GM12878 (cell line): ENCODE results near the gene PLEKHA1. TPM values are rescaled to one million over a fixed set of nuclear protein-coding genes. Genes with fewer than 3 reads are reported as not detected.

Source experiments
- ATAC-seq: fragments of 200-7000 bp; cut with Tn5 transposase; 3 replicates; pipeline ENCODE4 v1.9.1; 2020; ENCODE audit warnings: mild to moderate bottlenecking, moderate library complexity
- BruUV-seq: library from RNA; stranded (reverse); fragments of 400-500 nt; replicated peaks from 2 replicates; lab custom pipeline; 2021; lab: Mats Ljungman, UMichigan
- CTCF ChIA-PET: fragments of 300-600 bp; sonication (Branson Sonifier 250); formaldehyde crosslinking; extraction: SDS; loops from one replicate; lab custom pipeline; 2021; ENCODE audit warnings: inconsistent platforms; lab: Yijun Ruan, JAX
- POLR2A ChIA-PET: fragments of 350-600 bp; formaldehyde crosslinking; extraction: SDS; loops from one replicate; lab custom pipeline; 2021; ENCODE audit warnings: inconsistent platforms; lab: Charles Lee
- RAD21 ChIA-PET: fragments of 300-600 bp; sonication (Branson Sonifier 250); formaldehyde crosslinking; loops from one replicate; lab custom pipeline; 2023; ENCODE audit warnings: antibody characterized with exemption; ENCODE audit not compliant: unreplicated experiment; lab: Charles Lee
- SMC1A ChIA-PET: fragments of 300-600 bp; sonication (Branson Sonifier 250); formaldehyde crosslinking; loops from one replicate; lab custom pipeline; 2023; ENCODE audit not compliant: unreplicated experiment, uncharacterized antibody; lab: Charles Lee
- DNase-seq: peaks from one replicate; pipeline ENCODE4 v3.0.0-alpha.2; 2011; ENCODE audit warnings: low read depth, low spot score
- FAIRE-seq: peaks from 3 replicates; lab custom pipeline; 2011; peaks lifted over from hg19 to GRCh38; lab: Jason Lieb, UNC
- H2AFZ ChIP-seq: 2 replicates; pipeline ENCODE4 v1.6.0; 2011; ENCODE audit warnings: low read depth, low read length, control low read depth; ENCODE audit not compliant: control insufficient read depth
- H3K27ac ChIP-seq: 2 replicates; pipeline ENCODE4 v1.5.1; 2011; ENCODE audit warnings: control low read depth; ENCODE audit not compliant: control insufficient read depth, insufficient read depth
- H3K27me3 ChIP-seq, 2 experiments: replicated peaks in 1 of 2; 2 replicates each; pipeline versions ENCODE4 v1.6.0 to v1.6.1; 2011; ENCODE audit warnings: low read length in 1 of 2; ENCODE audit not compliant: control insufficient read depth in 2 of 2, insufficient read depth in 2 of 2
- H3K36me3 ChIP-seq, 2 experiments: 2 replicates each; pipeline ENCODE4 v1.5.1; 2011; ENCODE audit warnings: low read length in 1 of 2; ENCODE audit not compliant: control insufficient read depth in 2 of 2, insufficient read depth in 2 of 2
- H3K4me1 ChIP-seq: 2 replicates; pipeline ENCODE4 v1.6.1; 2011; ENCODE audit warnings: mild to moderate bottlenecking, low read length, moderate library complexity, mixed read lengths; ENCODE audit not compliant: control insufficient read depth, insufficient read depth
- H3K4me2 ChIP-seq: 2 replicates; pipeline ENCODE4 v1.6.0; 2011; ENCODE audit warnings: control low read depth; ENCODE audit not compliant: control insufficient read depth, insufficient read depth
- H3K4me3 ChIP-seq: fragments of 200-600 bp; sonication (generic); 2 replicates; pipeline ENCODE4 v1.5.1; 2016
- H3K79me2 ChIP-seq: 2 replicates; pipeline ENCODE4 v1.6.0; 2011; ENCODE audit warnings: low read length; ENCODE audit not compliant: control insufficient read depth, insufficient read depth
- H3K9ac ChIP-seq: 2 replicates; pipeline ENCODE4 v1.8.0; 2011; ENCODE audit warnings: low read length, control low read depth, mixed read lengths; ENCODE audit not compliant: control insufficient read depth, insufficient read depth
- H3K9me3 ChIP-seq: replicated peaks from 3 replicates; pipeline ENCODE4 v1.5.1; 2011; ENCODE audit warnings: mild to moderate bottlenecking, low read length; ENCODE audit not compliant: control insufficient read depth, insufficient read depth
- H4K20me1 ChIP-seq: 2 replicates; pipeline ENCODE4 v1.6.0; 2011; ENCODE audit not compliant: control insufficient read depth, insufficient read depth
- BCLAF1 ChIP-seq: fragments of 450-650 bp; IDR thresholded peaks from 2 replicates; pipeline ENCODE4 v1.6.1; 2017; ENCODE audit warnings: antibody characterized with exemption, mild to moderate bottlenecking, moderate library complexity
- E2F4 ChIP-seq: IDR thresholded peaks from 2 replicates; pipeline ENCODE4 v1.6.1; 2012; ENCODE audit warnings: low read depth, low read length, improper control_type of control experiment
- EP300 ChIP-seq, 2 experiments: fragments of 150-350 bp in 1 of 2; IDR thresholded peaks; 2 replicates each; pipeline ENCODE4 v1.6.1; 2011 to 2012; ENCODE audit warnings: low read depth in 2 of 2, low read length in 2 of 2, borderline replicate concordance in 1 of 2, improper control_type of control experiment in 1 of 2, inconsistent platforms in 1 of 2; ENCODE audit not compliant: control insufficient read depth in 1 of 2
- IKZF2 ChIP-seq, 2 experiments: fragments of 450-650 bp; IDR thresholded peaks; 2 replicates each; pipeline ENCODE4 v1.6.1; 2017; ENCODE audit warnings: mild to moderate bottlenecking in 2 of 2, moderate library complexity in 2 of 2
- KLF5 ChIP-seq: fragments of 450-650 bp; IDR thresholded peaks from 2 replicates; pipeline ENCODE4 v1.6.1; 2014; ENCODE audit warnings: mild to moderate bottlenecking; ENCODE audit not compliant: partially characterized antibody
- MTA3 ChIP-seq: IDR thresholded peaks from 2 replicates; pipeline ENCODE4 v1.6.1; 2012; ENCODE audit warnings: low read length, inconsistent platforms, borderline replicate concordance
- NFIC ChIP-seq: IDR thresholded peaks from 2 replicates; pipeline ENCODE4 v1.6.1; 2012; ENCODE audit warnings: low read depth, mild to moderate bottlenecking, inconsistent platforms, low read length, moderate library complexity
- RBBP5 ChIP-seq: fragments of 200-600 bp; sonication (generic); conservative IDR thresholded peaks from 2 replicates; pipeline ENCODE4 v1.6.1; 2016
- SMARCA5 ChIP-seq: fragments of 450-650 bp; IDR thresholded peaks from 2 replicates; pipeline ENCODE4 v1.6.1; 2017; ENCODE audit warnings: mild to moderate bottlenecking
- YBX1 ChIP-seq: fragments of 450-650 bp; IDR thresholded peaks from 2 replicates; pipeline ENCODE4 v1.6.1; 2016; ENCODE audit warnings: antibody characterized with exemption
- WGBS: methylation state at CpG from one replicate; pipeline ENCODE4 v1.1.6; 2016; ENCODE audit warnings: low lambda C conversion rate; ENCODE audit not compliant: insufficient replicate concordance, insufficient coverage; ENCODE audit errors: missing lambda C conversion rate; 5-methylcytosine and 5-hydroxymethylcytosine counted together
- in situ Hi-C: fragments of 300-500 bp; cut with MboI; formaldehyde crosslinking; loops from 9 replicates; pipeline ENCODE4 v1.14.3; 2018; ENCODE audit warnings: mixed read lengths
- intact Hi-C: fragments of 100-400 bp; cut with micrococcal nuclease; formaldehyde crosslinking; loops from one replicate; pipeline ENCODE4 v1.14.2; 2022; ENCODE audit not compliant: unreplicated experiment
- polyA plus RNA-seq, 11 experiments: library from polyadenylated mRNA; depleted of rRNA in 4 of 11; unstranded in 6 of 11; stranded (reverse) in 5 of 11; fragments of >200 nt; fragmentation: Nextera tagmentation in 4 of 11; fragmentation: Illumina TruSeq in 1 of 11; extraction: Ambion mirVana in 4 of 11; extraction: Trizol in 1 of 11; gene quantifications; 1 replicate in 1 of 11; 2 replicates in 10 of 11; pipeline versions ENCODE4 v1.2.1 to v1.2.3, GENCODE V29; 2011 to 2016; ENCODE audit warnings: inconsistent platforms in 2 of 11, missing spikeins in 2 of 11, low read depth in 1 of 11
- total RNA-seq, 4 experiments: library from RNA; depleted of rRNA in 3 of 4; stranded (reverse); fragments of >200 nt in 3 of 4; fragmentation: Illumina TruSeq in 1 of 4; extraction: Trizol in 1 of 4; gene quantifications; 2 replicates each; pipeline versions ENCODE4 v1.2.1 to v1.2.3, GENCODE V29; 2013 to 2021
- TF ChIP-seq, protein P1 (sequence below): IDR thresholded peaks from 2 replicates; pipeline ENCODE4 v1.6.1; 2011; ENCODE audit warnings: mild to moderate bottlenecking, low read depth, low read length, moderate library complexity; ENCODE audit not compliant: insufficient replicate concordance
- TF ChIP-seq, protein P2 (sequence below): fragments of 450-650 bp; IDR thresholded peaks from 2 replicates; pipeline ENCODE4 v1.6.1; 2016; ENCODE audit warnings: mild to moderate bottlenecking, moderate library complexity, borderline replicate concordance
- TF ChIP-seq, protein P3 (sequence below): fragments of 450-650 bp; IDR thresholded peaks from 2 replicates; pipeline ENCODE4 v1.6.1; 2014; ENCODE audit warnings: mild to moderate bottlenecking

PLEKHA1 gene
- total and polyA plus RNA-seq, 10 of the 15 experiments (the other 5 are each of a cell fraction or from before 2014, with no cell fraction given) = 0.15 to 6.0 (median 0.32) TPM

DNA sequence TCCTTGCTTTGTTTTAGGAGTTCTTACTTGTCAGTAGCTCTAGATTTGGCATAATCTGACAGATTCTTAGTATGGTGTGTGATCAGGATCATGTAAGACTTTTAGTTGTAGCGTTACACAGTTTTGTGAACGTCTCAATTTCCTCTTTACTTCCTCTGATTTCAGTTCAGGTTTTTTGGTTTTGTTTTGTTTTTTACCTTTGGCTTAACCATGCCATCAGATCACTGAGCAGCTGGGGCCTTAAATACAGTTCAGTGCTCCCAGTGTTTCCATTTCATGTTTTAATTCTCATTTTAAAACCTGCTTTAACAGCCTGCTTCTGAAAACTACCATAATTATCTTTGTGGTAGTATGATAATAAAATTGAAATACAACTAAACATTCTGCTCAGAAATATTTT, 52.8 kb downstream of the PLEKHA1 start:
- ATAC-seq (no peak), FAIRE-seq (no peak), DNase-seq (no peak)
- ChIA-PET POLR2A (no interaction called here), RAD21 (no interaction called here), CTCF (interaction anchor here (4.2 kb wide), 1 partner anchor 128 kb away, joined by 14 read pairs; no protein-coding TSS in a partner anchor), SMC1A (no interaction called here)
- 10% methylated on average over 2 of the region's 2 CpGs for WGBS
- H4K20me1 ChIP-seq = no peaks in the 10 kb centered on the region
- in situ Hi-C loops = loop anchor here (5.0 kb wide), 1 partner anchor 80 kb away; no protein-coding TSS in a partner anchor
- H3K9ac ChIP-seq = no peak overlapping the region
- BruUV-seq = no TSS peak
- H3K27me3 ChIP-seq = no peaks in the 10 kb centered on the region
- no peaks in the 10 kb centered on the region for H3K79me2 ChIP-seq
- intact Hi-C loops = no loop called here
- H3K4me2 ChIP-seq = no peak overlapping the region
- no peaks in the 10 kb centered on the region for H3K36me3 ChIP-seq
- H3K4me3 ChIP-seq = no peak overlapping the region
- H2AFZ ChIP-seq = no peak overlapping the region
- no peaks in the 10 kb centered on the region for H3K4me1 ChIP-seq
- H3K9me3 ChIP-seq = no peaks in the 10 kb centered on the region
- no peak overlapping the region for H3K27ac ChIP-seq
- TF ChIP-seq IKZF2 (IDR thresholded peaks at IDR 0.05) = no peak
- TF ChIP-seq YBX1 = no peak
- TF ChIP-seq KLF5 = no peak
- TF ChIP-seq RBBP5 = no peak
- no peak for TF ChIP-seq MTA3
- TF ChIP-seq E2F4 = no peak
- no peak for TF ChIP-seq NFIC
- TF ChIP-seq, protein P1, sequence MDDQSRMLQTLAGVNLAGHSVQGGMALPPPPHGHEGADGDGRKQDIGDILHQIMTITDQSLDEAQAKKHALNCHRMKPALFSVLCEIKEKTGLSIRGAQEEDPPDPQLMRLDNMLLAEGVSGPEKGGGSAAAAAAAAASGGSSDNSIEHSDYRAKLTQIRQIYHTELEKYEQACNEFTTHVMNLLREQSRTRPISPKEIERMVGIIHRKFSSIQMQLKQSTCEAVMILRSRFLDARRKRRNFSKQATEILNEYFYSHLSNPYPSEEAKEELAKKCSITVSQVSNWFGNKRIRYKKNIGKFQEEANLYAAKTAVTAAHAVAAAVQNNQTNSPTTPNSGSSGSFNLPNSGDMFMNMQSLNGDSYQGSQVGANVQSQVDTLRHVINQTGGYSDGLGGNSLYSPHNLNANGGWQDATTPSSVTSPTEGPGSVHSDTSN = no peak
- TF ChIP-seq, protein P2, sequence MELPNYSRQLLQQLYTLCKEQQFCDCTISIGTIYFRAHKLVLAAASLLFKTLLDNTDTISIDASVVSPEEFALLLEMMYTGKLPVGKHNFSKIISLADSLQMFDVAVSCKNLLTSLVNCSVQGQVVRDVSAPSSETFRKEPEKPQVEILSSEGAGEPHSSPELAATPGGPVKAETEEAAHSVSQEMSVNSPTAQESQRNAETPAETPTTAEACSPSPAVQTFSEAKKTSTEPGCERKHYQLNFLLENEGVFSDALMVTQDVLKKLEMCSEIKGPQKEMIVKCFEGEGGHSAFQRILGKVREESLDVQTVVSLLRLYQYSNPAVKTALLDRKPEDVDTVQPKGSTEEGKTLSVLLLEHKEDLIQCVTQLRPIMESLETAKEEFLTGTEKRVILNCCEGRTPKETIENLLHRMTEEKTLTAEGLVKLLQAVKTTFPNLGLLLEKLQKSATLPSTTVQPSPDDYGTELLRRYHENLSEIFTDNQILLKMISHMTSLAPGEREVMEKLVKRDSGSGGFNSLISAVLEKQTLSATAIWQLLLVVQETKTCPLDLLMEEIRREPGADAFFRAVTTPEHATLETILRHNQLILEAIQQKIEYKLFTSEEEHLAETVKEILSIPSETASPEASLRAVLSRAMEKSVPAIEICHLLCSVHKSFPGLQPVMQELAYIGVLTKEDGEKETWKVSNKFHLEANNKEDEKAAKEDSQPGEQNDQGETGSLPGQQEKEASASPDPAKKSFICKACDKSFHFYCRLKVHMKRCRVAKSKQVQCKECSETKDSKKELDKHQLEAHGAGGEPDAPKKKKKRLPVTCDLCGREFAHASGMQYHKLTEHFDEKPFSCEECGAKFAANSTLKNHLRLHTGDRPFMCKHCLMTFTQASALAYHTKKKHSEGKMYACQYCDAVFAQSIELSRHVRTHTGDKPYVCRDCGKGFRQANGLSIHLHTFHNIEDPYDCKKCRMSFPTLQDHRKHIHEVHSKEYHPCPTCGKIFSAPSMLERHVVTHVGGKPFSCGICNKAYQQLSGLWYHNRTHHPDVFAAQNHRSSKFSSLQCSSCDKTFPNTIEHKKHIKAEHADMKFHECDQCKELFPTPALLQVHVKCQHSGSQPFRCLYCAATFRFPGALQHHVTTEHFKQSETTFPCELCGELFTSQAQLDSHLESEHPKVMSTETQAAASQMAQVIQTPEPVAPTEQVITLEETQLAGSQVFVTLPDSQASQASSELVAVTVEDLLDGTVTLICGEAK = no peak
- TF ChIP-seq EP300 (IDR thresholded peaks at IDR 0.05; ENCODE audit: borderline replicate concordance in 1 of 2, control insufficient read depth in 1 of 2, low read depth in 2 of 2, low read length in 2 of 2) = no peak
- TF ChIP-seq, protein P3, sequence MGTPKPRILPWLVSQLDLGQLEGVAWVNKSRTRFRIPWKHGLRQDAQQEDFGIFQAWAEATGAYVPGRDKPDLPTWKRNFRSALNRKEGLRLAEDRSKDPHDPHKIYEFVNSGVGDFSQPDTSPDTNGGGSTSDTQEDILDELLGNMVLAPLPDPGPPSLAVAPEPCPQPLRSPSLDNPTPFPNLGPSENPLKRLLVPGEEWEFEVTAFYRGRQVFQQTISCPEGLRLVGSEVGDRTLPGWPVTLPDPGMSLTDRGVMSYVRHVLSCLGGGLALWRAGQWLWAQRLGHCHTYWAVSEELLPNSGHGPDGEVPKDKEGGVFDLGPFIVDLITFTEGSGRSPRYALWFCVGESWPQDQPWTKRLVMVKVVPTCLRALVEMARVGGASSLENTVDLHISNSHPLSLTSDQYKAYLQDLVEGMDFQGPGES = no peak
- no peak for TF ChIP-seq BCLAF1
- TF ChIP-seq SMARCA5 = no peak
